Measurements from ENCODE around the gene LPP.

DNA sequence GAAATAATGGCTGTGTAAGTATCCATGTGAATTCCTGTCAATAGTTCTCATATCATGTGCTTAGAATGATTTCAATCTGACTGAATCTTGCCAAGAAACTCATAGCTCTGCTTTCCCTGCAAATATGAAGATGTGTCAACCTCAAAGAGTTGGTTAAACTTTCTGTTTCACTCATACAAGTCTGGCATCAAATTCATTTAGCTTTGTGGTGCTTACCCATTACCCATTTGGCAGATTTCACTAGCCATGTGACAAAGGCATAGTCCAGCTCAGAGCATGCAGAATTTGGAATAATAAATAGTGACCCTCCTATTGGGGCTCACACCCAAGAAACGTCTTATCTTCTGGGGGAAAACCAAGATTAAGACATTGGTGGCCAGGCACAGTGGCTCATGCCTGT, 761.2 kb downstream of the LPP start:
- TF ChIP-seq, protein P1, sequence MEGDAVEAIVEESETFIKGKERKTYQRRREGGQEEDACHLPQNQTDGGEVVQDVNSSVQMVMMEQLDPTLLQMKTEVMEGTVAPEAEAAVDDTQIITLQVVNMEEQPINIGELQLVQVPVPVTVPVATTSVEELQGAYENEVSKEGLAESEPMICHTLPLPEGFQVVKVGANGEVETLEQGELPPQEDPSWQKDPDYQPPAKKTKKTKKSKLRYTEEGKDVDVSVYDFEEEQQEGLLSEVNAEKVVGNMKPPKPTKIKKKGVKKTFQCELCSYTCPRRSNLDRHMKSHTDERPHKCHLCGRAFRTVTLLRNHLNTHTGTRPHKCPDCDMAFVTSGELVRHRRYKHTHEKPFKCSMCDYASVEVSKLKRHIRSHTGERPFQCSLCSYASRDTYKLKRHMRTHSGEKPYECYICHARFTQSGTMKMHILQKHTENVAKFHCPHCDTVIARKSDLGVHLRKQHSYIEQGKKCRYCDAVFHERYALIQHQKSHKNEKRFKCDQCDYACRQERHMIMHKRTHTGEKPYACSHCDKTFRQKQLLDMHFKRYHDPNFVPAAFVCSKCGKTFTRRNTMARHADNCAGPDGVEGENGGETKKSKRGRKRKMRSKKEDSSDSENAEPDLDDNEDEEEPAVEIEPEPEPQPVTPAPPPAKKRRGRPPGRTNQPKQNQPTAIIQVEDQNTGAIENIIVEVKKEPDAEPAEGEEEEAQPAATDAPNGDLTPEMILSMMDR (IDR thresholded peaks at IDR 0.05; ENCODE audit: low read depth, low read length, poor library complexity, severe bottlenecking) = no peak
- TF ChIP-seq EZH2phosphoT487 (IDR thresholded peaks at IDR 0.05; ENCODE audit: borderline replicate concordance, low read length) = no peak
